Esophagus muscularis mucosa (tissue), 4 donors: ENCODE data around the gene DEUP1.

Source experiments
- EP300 ChIP-seq: sonication (generic); formaldehyde crosslinking; IDR thresholded peaks from one replicate; pipeline ENCODE4 v1.6.1; 2017; ENCODE audit warnings: antibody characterized with exemption
- POLR2A ChIP-seq: fragments of 450-650 bp; IDR thresholded peaks from one replicate; pipeline ENCODE4 v1.6.1; 2017; ENCODE audit warnings: antibody characterized with exemption, moderate library complexity, mild to moderate bottlenecking, low read depth
- POLR2AphosphoS5 ChIP-seq, 2 donors: sonication (generic); formaldehyde crosslinking; IDR thresholded peaks; one replicate each; pipeline ENCODE4 v1.6.1; 2017; ENCODE audit warnings: antibody characterized with exemption in 2 of 2
- TF ChIP-seq, protein P1 (sequence below), 3 experiments: fragments of 200-600 bp in 2 of 3; fragments of 450-650 bp in 1 of 3; sonication (generic) in 2 of 3; IDR thresholded peaks; one replicate each; pipeline ENCODE4 v1.5.1; 2017 to 2019; ENCODE audit warnings: antibody characterized with exemption in 3 of 3, mild to moderate bottlenecking in 2 of 3, moderate library complexity in 1 of 3

DNA sequence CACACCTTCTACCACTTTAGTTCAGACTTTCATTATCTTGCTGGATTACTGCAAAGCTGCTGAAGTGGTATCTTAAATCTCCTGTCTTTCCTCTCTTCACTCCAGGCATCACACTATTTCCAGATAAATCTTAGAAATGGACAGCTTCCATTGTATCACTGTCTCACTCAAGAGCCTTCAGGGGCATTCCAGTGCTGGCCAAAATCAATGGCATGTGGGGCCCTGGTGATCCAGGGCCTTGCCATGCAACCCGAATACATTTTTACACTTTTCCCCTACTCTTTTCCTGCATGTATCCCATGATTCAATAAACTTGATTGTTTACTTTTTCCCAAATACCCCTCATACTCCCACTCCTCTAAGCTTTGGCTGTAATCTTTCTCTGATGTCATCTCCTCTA, 39.4 kb upstream of the DEUP1 start:
- no peak for TF ChIP-seq POLR2A
- TF ChIP-seq, protein P1, sequence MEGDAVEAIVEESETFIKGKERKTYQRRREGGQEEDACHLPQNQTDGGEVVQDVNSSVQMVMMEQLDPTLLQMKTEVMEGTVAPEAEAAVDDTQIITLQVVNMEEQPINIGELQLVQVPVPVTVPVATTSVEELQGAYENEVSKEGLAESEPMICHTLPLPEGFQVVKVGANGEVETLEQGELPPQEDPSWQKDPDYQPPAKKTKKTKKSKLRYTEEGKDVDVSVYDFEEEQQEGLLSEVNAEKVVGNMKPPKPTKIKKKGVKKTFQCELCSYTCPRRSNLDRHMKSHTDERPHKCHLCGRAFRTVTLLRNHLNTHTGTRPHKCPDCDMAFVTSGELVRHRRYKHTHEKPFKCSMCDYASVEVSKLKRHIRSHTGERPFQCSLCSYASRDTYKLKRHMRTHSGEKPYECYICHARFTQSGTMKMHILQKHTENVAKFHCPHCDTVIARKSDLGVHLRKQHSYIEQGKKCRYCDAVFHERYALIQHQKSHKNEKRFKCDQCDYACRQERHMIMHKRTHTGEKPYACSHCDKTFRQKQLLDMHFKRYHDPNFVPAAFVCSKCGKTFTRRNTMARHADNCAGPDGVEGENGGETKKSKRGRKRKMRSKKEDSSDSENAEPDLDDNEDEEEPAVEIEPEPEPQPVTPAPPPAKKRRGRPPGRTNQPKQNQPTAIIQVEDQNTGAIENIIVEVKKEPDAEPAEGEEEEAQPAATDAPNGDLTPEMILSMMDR (IDR thresholded peaks at IDR 0.05): no peak
- no peak for TF ChIP-seq POLR2AphosphoS5 (IDR thresholded peaks at IDR 0.05)
- TF ChIP-seq EP300: no peak
